GM23248 (cell line): ENCODE data around the gene XYLT2. TPM values are rescaled to one million over a fixed set of nuclear protein-coding genes. Genes with fewer than 3 reads are reported as not detected.

ENCODE experiments used
- DNase-seq: peaks from one replicate; pipeline ENCODE4 v3.0.0-alpha.2; 2015
- H2AFZ ChIP-seq: fragments of 200-600 bp; sonication (generic); 2 replicates; pipeline ENCODE4 v1.6.1; 2016; ENCODE audit warnings: antibody characterized with exemption
- H3F3A ChIP-seq: fragments of 200-600 bp; sonication (generic); 2 replicates; pipeline ENCODE4 v1.6.1; 2016; ENCODE audit warnings: mild to moderate bottlenecking, antibody characterized with exemption, mixed run types; ENCODE audit not compliant: insufficient read depth
- H3K27ac ChIP-seq: fragments of 200-600 bp; sonication (generic); 2 replicates; pipeline ENCODE4 v1.5.1; 2016; ENCODE audit warnings: mild to moderate bottlenecking
- H3K27me3 ChIP-seq: fragments of 200-600 bp; sonication (generic); replicated peaks from 2 replicates; pipeline ENCODE4 v1.6.1; 2016; ENCODE audit warnings: mild to moderate bottlenecking; ENCODE audit not compliant: insufficient read depth
- H3K36me3 ChIP-seq: fragments of 200-600 bp; sonication (generic); 2 replicates; pipeline ENCODE4 v1.6.1; 2016; ENCODE audit warnings: low read depth, mild to moderate bottlenecking
- H3K4me1 ChIP-seq: fragments of 200-600 bp; sonication (generic); 2 replicates; pipeline ENCODE4 v1.6.1; 2016; ENCODE audit warnings: mild to moderate bottlenecking; ENCODE audit not compliant: insufficient read depth
- H3K4me2 ChIP-seq: fragments of 200-600 bp; sonication (generic); one replicate; pipeline ENCODE4 v1.6.1; 2016; ENCODE audit warnings: mild to moderate bottlenecking; ENCODE audit not compliant: unreplicated experiment
- H3K4me3 ChIP-seq: fragments of 200-600 bp; sonication (generic); 2 replicates; pipeline ENCODE4 v1.5.1; 2016; ENCODE audit warnings: mild to moderate bottlenecking
- H3K79me2 ChIP-seq: fragments of 200-600 bp; sonication (generic); 2 replicates; pipeline ENCODE4 v1.6.1; 2016; ENCODE audit warnings: mild to moderate bottlenecking; ENCODE audit not compliant: insufficient read depth
- H3K9ac ChIP-seq: fragments of 200-600 bp; sonication (generic); 2 replicates; pipeline ENCODE4 v1.6.1; 2016; ENCODE audit warnings: mild to moderate bottlenecking
- H3K9me2 ChIP-seq: fragments of 200-600 bp; sonication (generic); 2 replicates; pipeline ENCODE4 v1.6.1; 2016; ENCODE audit warnings: mixed run types, mild to moderate bottlenecking, moderate library complexity; ENCODE audit not compliant: insufficient read depth
- H3K9me3 ChIP-seq: fragments of 200-600 bp; sonication (generic); one replicate; pipeline ENCODE4 v1.6.1; 2017; ENCODE audit warnings: low read depth
- H4K20me1 ChIP-seq: fragments of 200-600 bp; sonication (generic); 2 replicates; pipeline ENCODE4 v1.6.0; 2016; ENCODE audit not compliant: insufficient read depth
- EZH2 ChIP-seq: fragments of 200-600 bp; sonication (generic); IDR thresholded peaks from 2 replicates; pipeline ENCODE4 v1.6.1; 2018; ENCODE audit warnings: antibody characterized with exemption, mild to moderate bottlenecking; ENCODE audit not compliant: insufficient read depth, poor library complexity, severe bottlenecking
- EZH2phosphoT487 ChIP-seq: fragments of 200-600 bp; sonication (generic); IDR thresholded peaks from 2 replicates; pipeline ENCODE4 v1.6.1; 2018; ENCODE audit warnings: antibody characterized with exemption, moderate library complexity, mild to moderate bottlenecking, low read depth; ENCODE audit not compliant: insufficient read depth
- WGBS, 2 experiments: methylation state at CpG; one replicate each; pipeline ENCODE4 v1.1.6; 2015 to 2017; ENCODE audit warnings: low lambda C conversion rate in 2 of 2, low coverage in 1 of 2; ENCODE audit errors: missing lambda C conversion rate in 2 of 2; 5-methylcytosine and 5-hydroxymethylcytosine counted together
- in situ Hi-C: fragments of 300-500 bp; cut with MboI; formaldehyde crosslinking; loops from 2 replicates; pipeline ENCODE4 v1.15.0; 2020
- polyA plus RNA-seq: library from polyadenylated mRNA; unstranded; fragments of >200 nt; fragmentation: Nextera tagmentation; extraction: Ambion mirVana; gene quantifications from 2 replicates; pipeline ENCODE4 v1.2.1, GENCODE V29; 2016
- total RNA-seq: library from RNA; depleted of rRNA; stranded (reverse); fragments of >200 nt; shearing (Covaris generic); gene quantifications from 2 replicates; pipeline ENCODE4 v1.2.3, GENCODE V29; 2014

The XYLT2 gene
- total and polyA plus RNA-seq, 2 experiments from 2014 or later, result 25.3 to 43.6 TPM

- no peaks in the 10 kb centered on the region for H3K9me2 ChIP-seq
Observed at GRCh38 chr17:50365165-50365564, 19.2 kb downstream of the XYLT2 start.

GRCh38 chr17:50365649-50366393, 19.9 kb downstream of the XYLT2 start:
- Histone ChIP-seq H3F3A (0 out of 2 replicates have a peak, but pooled peaks cover 12% of the 10 kb centered on the region), H3K27ac (no peak overlapping the region), H3K36me3 (peaks cover 22% of the 10 kb centered on the region), H2AFZ (no peak overlapping the region), H3K79me2 (peaks cover 7% of the 10 kb centered on the region), H3K27me3 (no peaks in the 10 kb centered on the region), H3K9me2 (no peaks in the 10 kb centered on the region), H3K9me3 (no peaks in the 10 kb centered on the region), H3K4me1 (peaks cover 5% of the 10 kb centered on the region; the same call in 1 of the 2 replicates), H3K4me2 (no peak overlapping the region), H3K9ac (no peak overlapping the region), H4K20me1 (no peaks in the 10 kb centered on the region), H3K4me3 (no peak overlapping the region)
- no peak for DNase-seq
- 88 to 90% methylated on average over 14 of the region's 14 CpGs for WGBS, 2 experiments
- TF ChIP-seq EZH2phosphoT487, result no peak
- no peak for TF ChIP-seq EZH2
- in situ Hi-C loops, result no loop called here

More at GRCh38 chr17:50365165-50365564, 19.2 kb downstream of the XYLT2 start:
- H2AFZ ChIP-seq, result no peak overlapping the region
- WGBS, 2 experiments, result 57 to 62% methylated on average over 2 of the region's 2 CpGs
- no peaks in the 10 kb centered on the region for H3K9me3 ChIP-seq
- 0 out of 2 replicates have a peak, but pooled peaks cover 12% of the 10 kb centered on the region for H3F3A ChIP-seq
- no peaks in the 10 kb centered on the region for H3K27me3 ChIP-seq
- no peak overlapping the region for H3K27ac ChIP-seq
- H3K9ac ChIP-seq, result no peak overlapping the region
- no peak for DNase-seq
- no peak for TF ChIP-seq EZH2phosphoT487
- TF ChIP-seq EZH2, result no peak
- H3K4me3 ChIP-seq, result no peak overlapping the region
- no peak overlapping the region for H3K4me2 ChIP-seq
- in situ Hi-C loops, result no loop called here
- peaks cover 5% of the 10 kb centered on the region; the same call in 1 of the 2 replicates for H3K4me1 ChIP-seq
- peaks cover 18% of the 10 kb centered on the region for H3K36me3 ChIP-seq
- H3K79me2 ChIP-seq, result peaks cover under 1% of the 10 kb centered on the region; the same call in 1 of the 2 replicates
- no peaks in the 10 kb centered on the region for H4K20me1 ChIP-seq

- Histone ChIP-seq H3K36me3 (peaks cover 22% of the 10 kb centered on the region), H3K9me3 (no peaks in the 10 kb centered on the region), H3K27me3 (no peaks in the 10 kb centered on the region), H3K4me1 (peaks cover 6% of the 10 kb centered on the region; the same call in 1 of the 2 replicates), H3K9me2 (no peaks in the 10 kb centered on the region), H3K27ac (no peak overlapping the region), H4K20me1 (no peaks in the 10 kb centered on the region), H3K79me2 (peaks cover 23% of the 10 kb centered on the region), H3K9ac (no peak overlapping the region), H2AFZ (no peak overlapping the region), H3F3A (0 out of 2 replicates have a peak, but pooled peaks cover 2% of the 10 kb centered on the region), H3K4me2 (no peak overlapping the region), H3K4me3 (no peak overlapping the region)
- in situ Hi-C loops, result no loop called here
- 95 to 100% methylated on average over 1 of the region's 1 CpG for WGBS, 2 experiments
- DNase-seq, result no peak
- TF ChIP-seq EZH2, result no peak
- TF ChIP-seq EZH2phosphoT487, result no peak
Observed at GRCh38 chr17:50367401-50367800, 21.5 kb downstream of the XYLT2 start.

GRCh38 chr17:50370052-50370451, 24.1 kb downstream of the XYLT2 start:
- H3K36me3 ChIP-seq, result peaks cover 22% of the 10 kb centered on the region

More at GRCh38 chr17:50370052-50370451, 24.1 kb downstream of the XYLT2 start:
- Histone ChIP-seq H3F3A (no peaks in the 10 kb centered on the region), H2AFZ (no peak overlapping the region), H3K9me2 (no peaks in the 10 kb centered on the region), H3K9me3 (no peaks in the 10 kb centered on the region), H3K27me3 (no peaks in the 10 kb centered on the region), H3K27ac (no peak overlapping the region), H3K4me1 (peaks cover 4% of the 10 kb centered on the region; the same call in 1 of the 2 replicates), H3K4me2 (no peak overlapping the region), H4K20me1 (no peaks in the 10 kb centered on the region), H3K9ac (no peak overlapping the region), H3K4me3 (no peak overlapping the region), H3K79me2 (peaks cover 28% of the 10 kb centered on the region)
- in situ Hi-C loops, result no loop called here
- no peak for TF ChIP-seq EZH2phosphoT487
- TF ChIP-seq EZH2, result no peak
- WGBS, 2 experiments, result 93% methylated on average over 5 of the region's 5 CpGs
- no peak for DNase-seq
